Activated B cell treated with CpG ODN at 0.5 μM for 24 hours (primary cell): ENCODE results near the gene RNPEP. TPM values are rescaled to one million over a fixed set of nuclear protein-coding genes. Genes with fewer than 3 reads are reported as not detected.
"Not testable (repeated sequence)": the region's sequence is repeated elsewhere in the genome, so short reads cannot be mapped to it uniquely, and the experiment has no call there.

ENCODE experiments used
- ATAC-seq: fragments of 200-7000 bp; cut with Tn5 transposase; one replicate; pipeline ENCODE4 v1.10.0; 2021; ENCODE audit warnings: low read depth, mild to moderate bottlenecking, moderate library complexity
- CTCF ChIA-PET: fragments of 350-600 bp; sonication (Branson Sonifier 250); formaldehyde crosslinking; loops from one replicate; lab custom pipeline; 2021; ENCODE audit warnings: antibody characterized with exemption; lab: Charles Lee
- POLR2A ChIA-PET: fragments of 350-600 bp; sonication (Branson Sonifier 250); formaldehyde crosslinking; loops from one replicate; lab custom pipeline; 2021; ENCODE audit warnings: antibody characterized with exemption; lab: Charles Lee
- DNase-seq: peaks from one replicate; pipeline ENCODE4 v3.0.0; 2022
- H3K27ac Mint-ChIP-seq: one replicate; pipeline ENCODE4 v1.8.0; 2020; ENCODE audit warnings: mixed read lengths
- H3K27me3 Mint-ChIP-seq: one replicate; pipeline ENCODE4 v1.8.0; 2021; ENCODE audit warnings: mixed read lengths
- H3K36me3 Mint-ChIP-seq: one replicate; pipeline ENCODE4 v1.8.0; 2021; ENCODE audit warnings: low read depth, mixed read lengths
- H3K4me1 Mint-ChIP-seq: one replicate; pipeline ENCODE4 v1.8.0; 2021; ENCODE audit warnings: mixed read lengths
- H3K4me3 Mint-ChIP-seq: one replicate; pipeline ENCODE4 v1.8.0; 2020; ENCODE audit warnings: mild to moderate bottlenecking, mixed read lengths
- H3K9me3 Mint-ChIP-seq: one replicate; pipeline ENCODE4 v1.8.0; 2020; ENCODE audit warnings: mixed read lengths
- intact Hi-C: fragments of 100-400 bp; cut with micrococcal nuclease; formaldehyde crosslinking; loops from one replicate; pipeline ENCODE4 v1.15.1; 2024
- total RNA-seq: library from RNA; stranded (reverse); gene quantifications from 2 replicates; pipeline ENCODE4 v1.2.3, GENCODE V29; 2022
- TF ChIP-seq, protein P1 (sequence below): fragments of 200-600 bp; IDR thresholded peaks from one replicate; pipeline ENCODE4 v1.8.0; 2022; ENCODE audit warnings: antibody characterized with exemption, mild to moderate bottlenecking

The RNPEP gene
- total RNA-seq, 1 donor from 2014 or later: 37.3 TPM

DNA sequence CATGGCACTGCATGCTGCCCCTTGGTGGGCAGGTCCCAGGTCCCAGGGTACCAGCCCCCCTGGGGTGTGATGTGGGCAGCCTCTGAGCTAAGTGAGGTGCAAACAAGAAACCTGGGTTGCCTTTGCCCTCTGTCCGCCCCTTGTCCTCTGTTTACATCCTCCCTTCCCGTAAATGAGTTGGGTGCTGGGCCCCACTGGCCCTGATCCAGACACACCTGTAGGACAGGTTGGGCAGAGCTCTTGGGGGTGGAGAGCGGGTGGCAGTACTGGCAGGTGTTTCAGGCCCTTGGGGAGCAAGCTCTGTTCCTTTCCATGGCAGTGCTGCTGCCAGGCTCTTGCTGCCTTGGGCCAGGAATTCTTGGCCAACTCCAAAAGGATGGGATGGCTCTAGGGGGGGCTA lies 63.8 kb downstream of the RNPEP start:
- Mint-ChIP-seq H3K4me3 (no peak overlapping the region), H3K27ac (no peak overlapping the region), H3K9me3 (no peaks in the 10 kb centered on the region), H3K4me1 (no peaks in the 10 kb centered on the region), H3K27me3 (peaks cover 8% of the 10 kb centered on the region), H3K36me3 (no peaks in the 10 kb centered on the region)
- ChIA-PET CTCF (no interaction called here), POLR2A (no interaction called here)
- TF ChIP-seq, protein P1, sequence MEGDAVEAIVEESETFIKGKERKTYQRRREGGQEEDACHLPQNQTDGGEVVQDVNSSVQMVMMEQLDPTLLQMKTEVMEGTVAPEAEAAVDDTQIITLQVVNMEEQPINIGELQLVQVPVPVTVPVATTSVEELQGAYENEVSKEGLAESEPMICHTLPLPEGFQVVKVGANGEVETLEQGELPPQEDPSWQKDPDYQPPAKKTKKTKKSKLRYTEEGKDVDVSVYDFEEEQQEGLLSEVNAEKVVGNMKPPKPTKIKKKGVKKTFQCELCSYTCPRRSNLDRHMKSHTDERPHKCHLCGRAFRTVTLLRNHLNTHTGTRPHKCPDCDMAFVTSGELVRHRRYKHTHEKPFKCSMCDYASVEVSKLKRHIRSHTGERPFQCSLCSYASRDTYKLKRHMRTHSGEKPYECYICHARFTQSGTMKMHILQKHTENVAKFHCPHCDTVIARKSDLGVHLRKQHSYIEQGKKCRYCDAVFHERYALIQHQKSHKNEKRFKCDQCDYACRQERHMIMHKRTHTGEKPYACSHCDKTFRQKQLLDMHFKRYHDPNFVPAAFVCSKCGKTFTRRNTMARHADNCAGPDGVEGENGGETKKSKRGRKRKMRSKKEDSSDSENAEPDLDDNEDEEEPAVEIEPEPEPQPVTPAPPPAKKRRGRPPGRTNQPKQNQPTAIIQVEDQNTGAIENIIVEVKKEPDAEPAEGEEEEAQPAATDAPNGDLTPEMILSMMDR: no peak
- DNase-seq (no peak), ATAC-seq (no peak)
- intact Hi-C loops: no loop called here

- no peak for ATAC-seq
- Mint-ChIP-seq H3K36me3 (no peaks in the 10 kb centered on the region), H3K4me3 (no peak overlapping the region), H3K4me1 (no peaks in the 10 kb centered on the region), H3K9me3 (no peaks in the 10 kb centered on the region), H3K27ac (no peak overlapping the region), H3K27me3 (peaks cover 8% of the 10 kb centered on the region)
- intact Hi-C loops: no loop called here
- TF ChIP-seq, protein P1: no peak
- ChIA-PET CTCF (no interaction called here), POLR2A (no interaction called here)
- no peak for DNase-seq
Measured at GRCh38 chr1:202046748-202047708, 64.6 kb downstream of the RNPEP start.

DNA sequence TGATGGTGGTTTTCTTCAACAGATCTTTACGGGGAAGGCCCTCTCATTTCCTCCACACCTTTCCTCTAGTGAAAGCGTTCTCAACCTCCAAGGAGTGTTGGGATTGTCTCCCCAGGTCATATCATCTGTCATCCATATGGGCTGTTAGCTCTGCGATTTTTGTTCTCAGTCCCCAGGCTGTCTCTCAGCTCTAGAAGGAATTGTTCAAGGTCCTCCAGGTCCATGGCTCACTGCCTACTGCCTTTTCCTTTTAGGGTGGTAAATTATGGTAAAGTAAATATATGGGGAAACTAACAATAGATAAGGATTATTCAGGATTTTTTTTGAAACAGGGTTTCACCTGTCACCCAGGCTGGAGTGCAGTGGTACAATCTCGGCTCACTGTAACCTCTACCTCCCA lies 65.5 kb downstream of the RNPEP start:
- intact Hi-C loops: no loop called here
- DNase-seq (no peak), ATAC-seq (no peak)
- Mint-ChIP-seq H3K4me3 (no peak overlapping the region), H3K36me3 (no peaks in the 10 kb centered on the region), H3K9me3 (no peaks in the 10 kb centered on the region), H3K4me1 (no peaks in the 10 kb centered on the region), H3K27me3 (peaks cover 8% of the 10 kb centered on the region), H3K27ac (no peak overlapping the region)
- ChIA-PET CTCF (no interaction called here), POLR2A (no interaction called here)
- TF ChIP-seq, protein P1: no peak

- no peaks in the 10 kb centered on the region for H3K9me3 Mint-ChIP-seq
- ChIA-PET CTCF (no interaction called here), POLR2A (no interaction called here)
- no peak overlapping the region for H3K4me3 Mint-ChIP-seq
- H3K27ac Mint-ChIP-seq: no peak overlapping the region
- H3K36me3 Mint-ChIP-seq: no peaks in the 10 kb centered on the region
- intact Hi-C loops: no loop called here
- TF ChIP-seq, protein P1: no peak
- H3K4me1 Mint-ChIP-seq: no peaks in the 10 kb centered on the region
- DNase-seq (no peak), ATAC-seq (no peak)
- H3K27me3 Mint-ChIP-seq: peaks cover 8% of the 10 kb centered on the region
Measured at GRCh38 chr1:202049129-202049528, 66.7 kb downstream of the RNPEP start.

GRCh38 chr1:202054094-202054493 lies 71.6 kb downstream of the RNPEP start:
- H3K36me3 Mint-ChIP-seq: no peaks in the 10 kb centered on the region
- H3K4me1 Mint-ChIP-seq: no peaks in the 10 kb centered on the region
- peaks cover 3% of the 10 kb centered on the region for H3K27me3 Mint-ChIP-seq
- intact Hi-C loops: no loop called here
- H3K9me3 Mint-ChIP-seq: no peaks in the 10 kb centered on the region
- TF ChIP-seq, protein P1: no peak
- H3K4me3 Mint-ChIP-seq: no peak overlapping the region
- DNase-seq (no peak), ATAC-seq (no peak)
- CTCF ChIA-PET: no interaction called here
- POLR2A ChIA-PET: no interaction called here
- no peak overlapping the region for H3K27ac Mint-ChIP-seq

GRCh38 chr1:202054673-202055072 lies 72.2 kb downstream of the RNPEP start:
- ATAC-seq, DNase-seq, H3K27me3 Mint-ChIP-seq, H3K27ac Mint-ChIP-seq, H3K9me3 Mint-ChIP-seq, H3K36me3 Mint-ChIP-seq, H3K4me3 Mint-ChIP-seq, intact Hi-C loops, POLR2A ChIA-PET, CTCF ChIA-PET, H3K4me1 Mint-ChIP-seq: not testable (repeated sequence)
